Adrenal gland (tissue), 12 donors: ENCODE results near the gene TBCEL. TPM values are rescaled to one million over a fixed set of nuclear protein-coding genes. Genes with fewer than 3 reads are reported as not detected.

Source experiments
- DNase-seq, 7 donors: peaks; one replicate each; pipeline ENCODE4 v3.0.0-alpha.2; 2019 to 2020
- H3K27ac ChIP-seq, 5 donors: fragments of 200-600 bp; sonication (generic) in 4 of 5; 1 replicate in 3 of 5; 2 replicates in 2 of 5; pipeline versions ENCODE4 v1.5.1 to v1.8.0; 2016 to 2020; ENCODE audit warnings: mild to moderate bottlenecking in 1 of 5
- H3K27me3 ChIP-seq: fragments of 200-600 bp; 2 replicates; pipeline ENCODE4 v1.8.0; 2021
- H3K36me3 ChIP-seq, 2 donors: fragments of 200-600 bp; replicated peaks in 1 of 2; 1 replicate in 1 of 2; 2 replicates in 1 of 2; pipeline versions ENCODE4 v1.5.1 to v1.8.0; 2018 to 2022
- H3K4me1 ChIP-seq, 2 donors: fragments of 200-600 bp; replicated peaks in 1 of 2; 1 replicate in 1 of 2; 2 replicates in 1 of 2; pipeline versions ENCODE4 v1.5.1 to v1.8.0; 2018 to 2021
- H3K4me3 ChIP-seq, 4 donors: fragments of 200-600 bp; sonication (generic) in 3 of 4; one replicate each; pipeline ENCODE4 v1.5.1; 2016 to 2018
- H3K9me3 ChIP-seq, 3 donors: fragments of 200-600 bp; sonication (generic) in 1 of 3; replicated peaks in 1 of 3; 1 replicate in 2 of 3; 2 replicates in 1 of 3; pipeline versions ENCODE4 v1.5.1 to v1.8.0; 2016 to 2021
- POLR2A ChIP-seq, 2 donors: fragments of 450-650 bp; IDR thresholded peaks; one replicate each; pipeline ENCODE4 v1.6.1; 2017; ENCODE audit warnings: antibody characterized with exemption in 2 of 2, mild to moderate bottlenecking in 2 of 2, moderate library complexity in 1 of 2
- WGBS, 4 donors: extraction: QIAGEN DNeasy Blood & Tissue Kit in 2 of 4; methylation state at CpG; one replicate each; pipeline versions ENCODE4 v1.1.5 to v1.1.7; 2013 to 2017; 5-methylcytosine and 5-hydroxymethylcytosine counted together
- intact Hi-C, 2 donors: fragments of 100-400 bp; cut with DNase I; formaldehyde crosslinking; loops; one replicate each; pipeline versions ENCODE4 v1.14.1 to v1.15.0; 2022 to 2023
- polyA plus RNA-seq, 3 donors: library from polyadenylated mRNA; stranded (reverse); fragments of 200-250 nt in 2 of 3; fragments of 350-450 nt in 1 of 3; fragmentation: Illumina TruSeq in 1 of 3; extraction: RNeasy Lipid Tissue Mini Kit (QIAGEN cat#74804) in 1 of 3; gene quantifications; one replicate each; pipeline ENCODE4 v1.2.3, GENCODE V29; 2013 to 2014
- total RNA-seq, 9 donors: library from RNA; depleted of rRNA in 4 of 9; stranded (reverse); fragments of >200 nt in 4 of 9; fragments of 120-200 nt in 1 of 9; fragmentation: NEBNext Ultra II Directional in 1 of 9; extraction: Animal tissue kit (Norgen Biotek cat#: 25700) in 1 of 9; gene quantifications; one replicate each; pipeline versions ENCODE4 v1.1.0 to v1.2.4, GENCODE V29; 2013 to 2023
- TF ChIP-seq, protein P1 (sequence below), 6 experiments: fragments of 450-650 bp in 4 of 6; fragments of 200-600 bp in 2 of 6; sonication (generic) in 1 of 6; IDR thresholded peaks; 1 replicate in 5 of 6; 2 replicates in 1 of 6; pipeline versions ENCODE4 v1.5.1 to v1.8.0; 2016 to 2021; ENCODE audit warnings: antibody characterized with exemption in 6 of 6, mild to moderate bottlenecking in 2 of 6, moderate library complexity in 1 of 6
- donor health status: healthy with polysubstance abuse.
- donor health status: Bipolar disorder and iron deficiency.
- donor health status: DM: yes; HTN: yes; CAD: no.
- donor health status: DM: no; HTN: no; CAD: no.
- donor health status: DM: no; HTN: no; CAD: no.
- donor health status: DM: yes; HTN: yes; CAD: no.

The TBCEL gene
- total and polyA plus RNA-seq, 12 donors: 4.0 to 32.2 (median 20.9) TPM

DNA sequence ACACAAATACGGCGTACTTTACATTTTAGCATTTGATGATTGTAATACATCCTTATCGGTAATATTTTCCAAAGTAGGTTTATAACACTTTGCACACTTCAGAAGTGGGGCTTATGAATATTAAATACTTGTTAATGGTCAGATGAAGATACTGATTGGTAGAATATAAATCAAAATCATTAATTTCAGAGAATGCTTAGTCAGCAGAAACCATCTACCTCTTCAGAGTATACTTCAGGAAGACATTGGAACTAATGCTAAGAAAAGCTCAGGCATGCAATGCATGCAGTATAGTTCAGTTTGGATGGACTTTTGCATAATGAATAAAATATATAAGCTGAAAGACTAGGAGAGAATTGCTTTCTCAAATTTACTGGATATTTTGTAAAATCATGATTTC lies 57.4 kb downstream of the TBCEL start:
- no peaks in the 10 kb centered on the region for H3K9me3 ChIP-seq
- H3K27ac ChIP-seq: no peak overlapping the region
- WGBS, 4 donors: 97 to 100% (median 99%) methylated on average over 3 of the region's 3 CpGs
- intact Hi-C loops: no loop called here
- H3K36me3 ChIP-seq: peaks cover 0 to 5% of the 10 kb centered on the region in 2 donors
- H3K27me3 ChIP-seq: no peaks in the 10 kb centered on the region
- no peak overlapping the region for H3K4me3 ChIP-seq
- no peaks in the 10 kb centered on the region for H3K4me1 ChIP-seq
- TF ChIP-seq POLR2A (IDR thresholded peaks at IDR 0.05): no peak
- TF ChIP-seq, protein P1, sequence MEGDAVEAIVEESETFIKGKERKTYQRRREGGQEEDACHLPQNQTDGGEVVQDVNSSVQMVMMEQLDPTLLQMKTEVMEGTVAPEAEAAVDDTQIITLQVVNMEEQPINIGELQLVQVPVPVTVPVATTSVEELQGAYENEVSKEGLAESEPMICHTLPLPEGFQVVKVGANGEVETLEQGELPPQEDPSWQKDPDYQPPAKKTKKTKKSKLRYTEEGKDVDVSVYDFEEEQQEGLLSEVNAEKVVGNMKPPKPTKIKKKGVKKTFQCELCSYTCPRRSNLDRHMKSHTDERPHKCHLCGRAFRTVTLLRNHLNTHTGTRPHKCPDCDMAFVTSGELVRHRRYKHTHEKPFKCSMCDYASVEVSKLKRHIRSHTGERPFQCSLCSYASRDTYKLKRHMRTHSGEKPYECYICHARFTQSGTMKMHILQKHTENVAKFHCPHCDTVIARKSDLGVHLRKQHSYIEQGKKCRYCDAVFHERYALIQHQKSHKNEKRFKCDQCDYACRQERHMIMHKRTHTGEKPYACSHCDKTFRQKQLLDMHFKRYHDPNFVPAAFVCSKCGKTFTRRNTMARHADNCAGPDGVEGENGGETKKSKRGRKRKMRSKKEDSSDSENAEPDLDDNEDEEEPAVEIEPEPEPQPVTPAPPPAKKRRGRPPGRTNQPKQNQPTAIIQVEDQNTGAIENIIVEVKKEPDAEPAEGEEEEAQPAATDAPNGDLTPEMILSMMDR (IDR thresholded peaks at IDR 0.05): no peak
- no peak for DNase-seq

DNA sequence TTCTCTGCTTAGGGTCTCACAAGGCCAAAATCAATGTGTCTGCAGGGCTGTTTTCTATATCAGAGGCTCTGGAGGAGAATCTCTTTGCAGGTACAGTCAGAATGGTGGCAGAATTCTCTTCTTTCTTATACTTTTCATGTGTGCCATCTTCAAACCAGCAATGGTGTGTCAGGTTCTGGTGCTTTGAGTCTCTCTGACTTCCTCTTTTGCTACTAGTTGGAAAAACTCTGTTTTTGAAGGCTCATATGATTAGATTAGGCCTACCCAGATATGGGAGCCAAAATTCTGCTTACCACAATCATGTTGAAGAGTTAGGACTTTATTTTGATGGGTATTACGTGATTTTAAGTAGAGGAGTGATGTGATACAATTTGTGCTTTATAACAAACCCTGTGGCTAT lies 58.3 kb downstream of the TBCEL start:
- WGBS, 4 donors: 90 to 96% (median 96%) methylated on average over 1 of the region's 1 CpG
- DNase-seq: no peak
- intact Hi-C loops: no loop called here

DNA sequence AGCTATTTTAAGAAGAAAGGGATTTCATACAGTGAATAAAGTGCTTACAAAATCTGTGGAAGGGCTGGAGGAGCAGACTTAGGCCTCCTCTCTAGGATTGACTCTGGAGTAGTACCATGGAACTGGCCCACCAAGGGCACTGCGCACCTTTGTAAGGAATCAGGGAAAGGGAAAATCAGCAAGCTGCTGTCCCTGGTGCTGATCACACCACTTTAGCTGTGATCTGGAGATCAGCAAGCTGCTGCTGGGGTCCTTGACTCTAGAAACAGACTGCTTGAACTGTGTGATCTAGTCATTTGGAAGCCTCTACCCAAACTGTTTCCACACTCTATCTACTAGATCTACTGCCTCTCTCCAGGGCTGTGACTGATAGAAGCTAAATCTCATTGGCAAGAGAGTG lies 58.8 kb downstream of the TBCEL start:
- WGBS, 4 donors: 86 to 100% (median 95%) methylated on average over 1 of the region's 1 CpG
- DNase-seq: no peak

More for the DNA sequence above, 58.3 kb downstream of the TBCEL start:
- Histone ChIP-seq H3K9me3 (no peaks in the 10 kb centered on the region), H3K4me3 (no peak overlapping the region), H3K27me3 (no peaks in the 10 kb centered on the region), H3K36me3 (peaks cover 5 to 6% of the 10 kb centered on the region in 2 donors), H3K27ac (no peak overlapping the region), H3K4me1 (no peaks in the 10 kb centered on the region)
- no peak for TF ChIP-seq POLR2A (IDR thresholded peaks at IDR 0.05)
- TF ChIP-seq, protein P1 (IDR thresholded peaks at IDR 0.05): no peak

DNA sequence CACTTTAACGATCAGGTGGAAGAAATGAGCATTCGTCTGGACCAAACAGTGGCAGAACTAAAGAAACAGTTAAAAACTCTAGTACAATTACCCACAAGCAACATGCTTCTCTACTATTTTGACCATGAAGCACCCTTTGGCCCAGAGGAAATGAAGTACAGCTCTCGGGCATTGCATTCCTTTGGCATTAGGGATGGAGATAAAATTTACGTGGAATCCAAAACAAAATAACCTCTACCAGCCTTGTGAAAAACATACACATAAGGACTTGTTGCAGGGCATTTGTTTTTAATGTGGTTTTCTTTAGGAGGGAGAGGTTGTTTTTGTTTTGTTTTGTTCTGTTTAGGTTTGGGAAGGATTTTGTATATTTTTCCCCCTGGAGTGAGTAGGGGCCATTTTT lies 63.0 kb downstream of the TBCEL start:
- Histone ChIP-seq H3K27me3 (no peaks in the 10 kb centered on the region), H3K27ac (no peak overlapping the region), H3K36me3 (peaks cover 5 to 12% of the 10 kb centered on the region in 2 donors), H3K9me3 (no peaks in the 10 kb centered on the region), H3K4me3 (no peak overlapping the region), H3K4me1 (no peaks in the 10 kb centered on the region)
- WGBS, 4 donors: 89 to 97% (median 94%) methylated on average over 4 of the region's 4 CpGs
- TF ChIP-seq POLR2A (IDR thresholded peaks at IDR 0.05): no peak
- TF ChIP-seq, protein P1 (IDR thresholded peaks at IDR 0.05): no peak
- DNase-seq: no peak
- intact Hi-C loops: no loop called here

More for the DNA sequence above, 58.8 kb downstream of the TBCEL start:
- Histone ChIP-seq H3K36me3 (peaks cover 5 to 9% of the 10 kb centered on the region in 2 donors), H3K27me3 (no peaks in the 10 kb centered on the region), H3K4me3 (no peak overlapping the region), H3K9me3 (no peaks in the 10 kb centered on the region), H3K4me1 (no peaks in the 10 kb centered on the region), H3K27ac (no peak overlapping the region)
- intact Hi-C loops: no loop called here
- no peak for TF ChIP-seq POLR2A (IDR thresholded peaks at IDR 0.05)
- TF ChIP-seq, protein P1 (IDR thresholded peaks at IDR 0.05): no peak
